Peyer's patch (tissue), 4 donors: ENCODE data around the gene CHN2. TPM values are rescaled to one million over a fixed set of nuclear protein-coding genes. Genes with fewer than 3 reads are reported as not detected.

Experiments
- DNase-seq, 3 donors: peaks; one replicate each; pipeline ENCODE4 v3.0.0-alpha.2; 2017 to 2019
- H3K27ac ChIP-seq, 4 donors: fragments of 200-600 bp; sonication (generic); one replicate each; pipeline ENCODE4 v1.5.1; 2016 to 2019
- H3K27me3 ChIP-seq, 2 donors: fragments of 200-600 bp; sonication (generic); one replicate each; pipeline ENCODE4 v1.5.1; 2019
- H3K36me3 ChIP-seq, 3 donors: fragments of 200-600 bp; sonication (generic); one replicate each; pipeline ENCODE4 v1.5.1; 2016 to 2019
- H3K4me1 ChIP-seq, 4 donors: fragments of 200-600 bp; sonication (generic); one replicate each; pipeline ENCODE4 v1.5.1; 2016 to 2019
- H3K4me3 ChIP-seq, 4 donors: fragments of 200-600 bp; sonication (generic); 1 replicate in 3 of 4; 2 replicates in 1 of 4; pipeline ENCODE4 v1.5.1; 2016 to 2019; ENCODE audit warnings: mild to moderate bottlenecking in 1 of 4
- H3K9me3 ChIP-seq, 4 donors: fragments of 200-600 bp; sonication (generic); one replicate each; pipeline ENCODE4 v1.5.1; 2016 to 2019; ENCODE audit warnings: mild to moderate bottlenecking in 1 of 4
- CTCF ChIP-seq, 6 experiments: fragments of 450-650 bp in 4 of 6; fragments of 200-600 bp in 2 of 6; sonication (generic) in 1 of 6; IDR thresholded peaks; one replicate each; pipeline ENCODE4 v1.5.1; 2017 to 2019; ENCODE audit warnings: antibody characterized with exemption in 6 of 6, mild to moderate bottlenecking in 3 of 6, moderate library complexity in 1 of 6
- POLR2A ChIP-seq, 2 donors: fragments of 450-650 bp; IDR thresholded peaks; one replicate each; pipeline ENCODE4 v1.5.1; 2017; ENCODE audit warnings: antibody characterized with exemption in 2 of 2, mild to moderate bottlenecking in 2 of 2, moderate library complexity in 2 of 2
- total RNA-seq, 4 donors: library from RNA; depleted of rRNA; stranded (reverse); fragments of >200 nt; gene quantifications; one replicate each; pipeline ENCODE4 v1.1.0, GENCODE V29; 2016

CHN2 gene
- total RNA-seq, 4 donors from 2014 or later = 29.7 to 159 (median 120) TPM

GRCh38 chr7:29356631-29357030, 162.1 kb downstream of the CHN2 start:
- no peaks in the 10 kb centered on the region for H3K4me1 ChIP-seq
- no peaks in the 10 kb centered on the region for H3K27me3 ChIP-seq
- DNase-seq = no peak
- TF ChIP-seq CTCF (IDR thresholded peaks at IDR 0.05) (no peak), POLR2A (IDR thresholded peaks at IDR 0.05) (no peak)
- no peaks in the 10 kb centered on the region for H3K9me3 ChIP-seq
- H3K27ac ChIP-seq = no peak overlapping the region
- no peak overlapping the region for H3K4me3 ChIP-seq
- peaks cover 0 to 4% (median 0%) of the 10 kb centered on the region in 3 donors for H3K36me3 ChIP-seq

GRCh38 chr7:29359482-29360093, 165.0 kb downstream of the CHN2 start:
- DNase-seq = no peak
- Histone ChIP-seq H3K4me3 (no peak overlapping the region), H3K27me3 (no peaks in the 10 kb centered on the region), H3K27ac (no peak overlapping the region), H3K4me1 (peaks cover 0 to 6% (median 0%) of the 10 kb centered on the region in 4 donors), H3K9me3 (no peaks in the 10 kb centered on the region), H3K36me3 (peaks cover 0 to 4% (median 0%) of the 10 kb centered on the region in 3 donors)
- TF ChIP-seq CTCF (IDR thresholded peaks at IDR 0.05) (no peak), POLR2A (IDR thresholded peaks at IDR 0.05) (no peak)

GRCh38 chr7:29360633-29361625, 166.4 kb downstream of the CHN2 start:
- no peaks in the 10 kb centered on the region for H3K36me3 ChIP-seq
- TF ChIP-seq CTCF (IDR thresholded peaks at IDR 0.05) (no peak), POLR2A (IDR thresholded peaks at IDR 0.05) (no peak)
- H3K27ac ChIP-seq = no peak overlapping the region
- H3K4me3 ChIP-seq = no peak overlapping the region
- no peaks in the 10 kb centered on the region for H3K9me3 ChIP-seq
- no peaks in the 10 kb centered on the region for H3K27me3 ChIP-seq
- peaks cover 0 to 6% (median 0%) of the 10 kb centered on the region in 4 donors for H3K4me1 ChIP-seq
- no peak for DNase-seq

- H3K36me3 ChIP-seq = no peaks in the 10 kb centered on the region
- TF ChIP-seq POLR2A (IDR thresholded peaks at IDR 0.05) (no peak), CTCF (IDR thresholded peaks at IDR 0.05) (no peak)
Observed at GRCh38 chr7:29362380-29362779, 167.8 kb downstream of the CHN2 start.

GRCh38 chr7:29363636-29364425, 169.3 kb downstream of the CHN2 start:
- Histone ChIP-seq H3K4me3 (no peak overlapping the region), H3K36me3 (peaks cover 0 to 1% (median 0%) of the 10 kb centered on the region in 3 donors), H3K27ac (no peak overlapping the region), H3K9me3 (no peaks in the 10 kb centered on the region), H3K27me3 (no peaks in the 10 kb centered on the region), H3K4me1 (peaks cover 0 to 6% (median 0%) of the 10 kb centered on the region in 4 donors)
- DNase-seq = no peak
- TF ChIP-seq POLR2A (IDR thresholded peaks at IDR 0.05) = no peak
- TF ChIP-seq CTCF (IDR thresholded peaks at IDR 0.05) = no peak

More at GRCh38 chr7:29362380-29362779, 167.8 kb downstream of the CHN2 start:
- no peak for DNase-seq
- no peaks in the 10 kb centered on the region for H3K9me3 ChIP-seq
- peaks cover 0 to 6% (median 0%) of the 10 kb centered on the region in 4 donors for H3K4me1 ChIP-seq
- no peak overlapping the region for H3K4me3 ChIP-seq
- H3K27ac ChIP-seq = no peak overlapping the region
- no peaks in the 10 kb centered on the region for H3K27me3 ChIP-seq
